GM19023 (cell line): Measurements from ENCODE around the gene PGAP6.
"Not testable (repeated sequence)": the region's sequence is repeated elsewhere in the genome, so short reads cannot be mapped to it uniquely, and the experiment has no call there.

ENCODE experiments used
- ATAC-seq: cut with Tn5 transposase; IDR thresholded peaks from one replicate; pipeline ENCODE4 v1.9.1; 2021; ENCODE audit warnings: mild to moderate bottlenecking, moderate library complexity; ENCODE audit not compliant: unreplicated experiment

Gene PGAP6, protein sequence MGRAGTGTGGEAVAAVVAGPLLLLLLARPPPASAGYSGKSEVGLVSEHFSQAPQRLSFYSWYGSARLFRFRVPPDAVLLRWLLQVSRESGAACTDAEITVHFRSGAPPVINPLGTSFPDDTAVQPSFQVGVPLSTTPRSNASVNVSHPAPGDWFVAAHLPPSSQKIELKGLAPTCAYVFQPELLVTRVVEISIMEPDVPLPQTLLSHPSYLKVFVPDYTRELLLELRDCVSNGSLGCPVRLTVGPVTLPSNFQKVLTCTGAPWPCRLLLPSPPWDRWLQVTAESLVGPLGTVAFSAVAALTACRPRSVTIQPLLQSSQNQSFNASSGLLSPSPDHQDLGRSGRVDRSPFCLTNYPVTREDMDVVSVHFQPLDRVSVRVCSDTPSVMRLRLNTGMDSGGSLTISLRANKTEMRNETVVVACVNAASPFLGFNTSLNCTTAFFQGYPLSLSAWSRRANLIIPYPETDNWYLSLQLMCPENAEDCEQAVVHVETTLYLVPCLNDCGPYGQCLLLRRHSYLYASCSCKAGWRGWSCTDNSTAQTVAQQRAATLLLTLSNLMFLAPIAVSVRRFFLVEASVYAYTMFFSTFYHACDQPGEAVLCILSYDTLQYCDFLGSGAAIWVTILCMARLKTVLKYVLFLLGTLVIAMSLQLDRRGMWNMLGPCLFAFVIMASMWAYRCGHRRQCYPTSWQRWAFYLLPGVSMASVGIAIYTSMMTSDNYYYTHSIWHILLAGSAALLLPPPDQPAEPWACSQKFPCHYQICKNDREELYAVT

DNA sequence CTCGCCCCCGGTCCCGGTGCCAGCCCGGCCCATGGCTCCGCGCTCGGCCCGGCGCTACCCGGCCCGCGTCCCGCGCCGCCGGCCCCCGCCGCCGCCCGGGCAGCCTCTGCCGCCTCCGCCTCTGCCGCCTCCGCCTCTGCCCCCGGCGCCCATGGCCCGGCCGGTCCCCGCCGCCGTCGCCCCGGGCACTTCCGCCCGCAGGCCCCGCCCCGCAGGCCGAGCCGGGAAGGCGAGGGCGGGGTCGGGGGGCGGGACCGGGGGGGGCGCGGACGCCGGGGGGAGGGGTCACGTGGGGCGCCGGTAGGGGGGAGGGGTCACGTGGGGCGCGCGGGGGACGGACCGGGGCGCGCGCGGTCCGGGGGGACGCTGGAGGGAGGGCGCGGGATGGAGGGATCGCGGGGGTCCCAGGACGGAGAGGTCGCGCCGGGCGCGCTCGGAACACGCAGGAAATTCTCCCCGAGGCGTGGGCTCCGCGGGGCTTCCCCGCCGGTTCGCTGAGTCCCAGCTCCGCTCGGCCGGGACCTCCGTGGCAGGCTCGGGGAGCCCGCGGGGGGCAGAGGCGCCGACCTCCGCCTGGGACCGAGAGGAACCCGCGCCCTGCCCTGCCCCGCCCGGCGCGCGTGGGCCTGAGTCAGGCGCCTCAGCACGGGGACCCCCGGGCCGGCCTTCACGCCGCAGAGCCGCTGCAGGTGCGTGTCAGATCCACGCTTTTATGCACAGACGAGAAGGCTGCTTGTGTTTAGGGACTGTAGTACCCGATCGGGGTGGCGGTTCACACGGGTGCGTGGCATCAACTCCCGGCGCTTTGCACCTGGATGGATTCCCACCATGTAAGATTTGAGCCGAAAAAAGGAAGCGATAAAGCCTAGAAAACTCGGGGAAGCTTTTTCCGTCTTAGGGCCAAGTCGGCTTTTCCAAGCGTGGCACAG, at the start of gene PGAP6:
Gene PGAP6 (minus strand): TSS at position 190 of the 929 bp plus-strand sequence. CDS start 157 bp downstream, at position 33.
- ATAC-seq, result peak; percentile 53

DNA sequence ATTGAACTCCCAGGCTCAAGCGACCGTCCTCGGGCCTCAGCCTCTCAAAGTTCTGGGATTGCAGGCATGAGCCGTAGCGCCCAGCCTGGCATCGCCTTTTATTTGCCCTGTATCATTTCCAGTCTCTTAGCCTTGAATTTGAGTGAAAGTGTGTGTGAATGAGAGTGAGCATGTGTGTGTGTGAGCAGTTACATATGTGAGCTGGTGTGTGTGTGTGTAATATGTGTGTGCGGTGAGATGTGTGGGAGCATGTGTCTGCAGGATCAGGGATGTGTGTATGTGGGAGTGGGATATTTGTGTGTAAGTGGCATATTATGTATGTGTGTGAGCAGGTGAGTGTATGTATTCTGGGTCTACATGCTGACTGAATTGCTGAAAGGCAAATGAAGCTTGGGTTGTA, 49.1 kb upstream of the PGAP6 start:
- ATAC-seq, result no peak

DNA sequence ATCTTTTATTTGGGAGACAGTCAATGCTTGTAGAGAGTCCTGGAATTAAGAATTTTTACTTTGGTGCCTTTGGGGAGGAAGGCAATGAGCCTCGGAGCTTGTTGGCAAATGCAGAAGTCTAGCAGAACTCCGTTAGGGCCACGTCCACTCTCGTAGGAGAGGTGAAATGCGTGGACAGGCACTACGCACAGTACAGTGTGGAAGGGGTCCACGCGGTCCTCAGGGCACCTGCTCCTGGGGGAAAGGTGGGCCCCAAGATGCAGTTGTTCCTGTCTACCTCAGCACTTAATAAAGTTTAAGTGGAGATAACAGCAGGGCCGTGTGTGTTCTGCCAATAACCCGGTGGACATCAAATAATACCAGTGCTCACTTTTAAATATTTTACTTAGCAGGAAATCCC, 45.5 kb upstream of the PGAP6 start:
- ATAC-seq, result no peak

DNA sequence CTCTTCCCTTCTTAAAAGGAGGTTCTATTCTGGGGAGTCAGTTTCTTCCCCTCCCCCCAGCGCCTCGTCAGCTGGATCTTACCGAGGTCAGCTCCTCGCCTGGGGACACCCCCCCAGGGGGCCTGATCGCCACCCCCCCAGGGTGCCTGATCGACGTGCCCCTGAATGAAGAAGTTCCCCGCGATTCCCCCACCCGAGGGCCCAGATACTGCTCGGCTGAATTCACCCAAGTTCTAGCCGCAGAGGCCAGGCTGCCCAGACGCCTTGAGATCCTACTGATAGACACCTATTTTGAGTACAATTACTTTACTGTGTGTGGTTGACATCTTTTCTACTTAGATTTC, 45.1 kb upstream of the PGAP6 start:
- ATAC-seq, result no peak

DNA sequence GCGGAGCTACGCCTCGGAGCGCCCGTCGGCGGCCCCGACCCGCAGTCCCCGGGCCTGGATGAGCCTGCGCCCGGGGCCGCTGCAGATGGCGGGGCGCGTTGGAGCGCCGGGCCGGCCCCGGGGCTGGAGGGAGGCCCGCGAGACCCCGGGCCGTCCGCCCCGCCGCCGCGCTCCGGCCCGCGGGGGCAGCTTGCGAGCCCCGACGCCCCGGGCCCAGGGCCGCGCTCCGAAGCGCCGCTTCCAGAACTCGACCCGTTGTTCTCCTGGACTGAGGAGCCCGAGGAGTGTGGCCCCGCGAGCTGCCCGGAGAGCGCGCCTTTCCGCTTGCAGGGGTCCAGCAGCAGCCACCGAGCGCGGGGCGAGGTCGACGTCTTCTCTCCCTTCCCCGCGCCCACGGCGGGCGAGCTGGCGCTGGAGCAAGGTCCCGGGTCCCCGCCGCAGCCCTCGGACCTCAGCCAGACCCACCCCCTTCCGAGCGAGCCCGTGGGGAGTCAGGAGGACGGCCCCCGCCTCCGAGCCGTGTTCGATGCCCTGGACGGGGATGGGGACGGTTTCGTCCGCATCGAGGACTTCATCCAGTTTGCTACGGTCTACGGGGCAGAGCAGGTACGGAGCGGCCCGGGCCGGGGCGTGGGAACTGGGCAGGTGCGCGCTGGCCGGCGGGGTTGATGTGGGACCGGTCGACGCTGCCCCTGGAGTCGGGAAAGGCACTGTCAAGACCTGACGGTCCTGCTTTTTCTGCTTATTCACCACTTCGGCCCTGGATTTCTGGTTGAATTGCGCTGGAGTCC, 44.5 kb upstream of the PGAP6 start:
- ATAC-seq, result peak; percentile 10

DNA sequence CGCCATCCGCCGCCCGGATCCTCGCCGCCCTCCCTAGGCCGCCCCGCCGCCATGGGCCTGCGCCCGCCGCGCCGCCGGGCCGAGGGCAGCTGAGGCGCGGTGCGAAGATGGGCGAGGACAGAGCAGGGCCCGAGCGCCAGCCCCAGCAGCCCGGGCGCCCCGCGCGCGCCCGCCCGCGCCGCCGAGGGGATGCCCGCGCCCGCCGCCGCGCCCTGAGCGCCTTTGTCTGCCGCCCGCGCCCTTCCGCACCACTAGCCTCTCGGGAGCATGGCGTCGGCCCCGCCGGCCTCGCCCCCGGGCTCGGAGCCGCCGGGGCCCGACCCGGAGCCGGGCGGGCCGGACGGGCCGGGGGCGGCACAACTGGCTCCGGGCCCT, 43.9 kb upstream of the PGAP6 start:
- peak; percentile 41 for ATAC-seq

DNA sequence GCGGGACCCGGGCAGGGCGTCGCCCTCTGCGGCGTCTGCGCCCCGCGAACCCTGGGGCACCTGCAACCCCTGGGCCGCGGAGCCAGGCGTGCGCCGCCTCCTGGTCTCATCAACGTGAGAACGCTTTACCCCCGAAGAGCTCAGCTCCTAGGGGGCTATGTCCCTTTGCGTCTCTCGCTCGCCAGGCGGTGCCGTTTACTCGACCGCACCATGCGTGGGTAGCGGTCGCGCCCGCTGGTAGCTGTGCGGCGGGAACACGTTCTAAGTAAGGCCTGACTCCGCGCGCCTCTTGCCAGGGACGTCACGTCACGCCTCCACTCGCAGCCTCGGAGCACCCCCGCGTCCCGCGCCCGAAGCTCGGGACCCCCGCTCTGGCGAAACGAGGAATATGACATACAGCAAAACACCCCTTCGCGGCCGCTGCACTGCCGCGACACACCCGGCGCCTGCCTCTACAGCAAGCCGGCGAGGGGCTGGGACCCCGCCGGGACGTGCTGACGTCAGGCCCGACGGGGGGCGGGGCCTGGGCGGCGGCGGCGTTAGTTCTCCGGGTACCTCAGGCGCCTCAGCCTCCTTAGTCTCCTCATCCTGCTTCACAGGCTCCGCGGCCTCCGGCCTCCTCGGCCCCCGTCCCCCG, 43.4 kb upstream of the PGAP6 start, which contains the start of gene RAB11FIP3:
Gene RAB11FIP3 (plus strand): TSS at position 568 of the 637 bp plus-strand sequence. CDS start 358 bp downstream, outside the sequence.
- ATAC-seq, result peak; percentile 83

DNA sequence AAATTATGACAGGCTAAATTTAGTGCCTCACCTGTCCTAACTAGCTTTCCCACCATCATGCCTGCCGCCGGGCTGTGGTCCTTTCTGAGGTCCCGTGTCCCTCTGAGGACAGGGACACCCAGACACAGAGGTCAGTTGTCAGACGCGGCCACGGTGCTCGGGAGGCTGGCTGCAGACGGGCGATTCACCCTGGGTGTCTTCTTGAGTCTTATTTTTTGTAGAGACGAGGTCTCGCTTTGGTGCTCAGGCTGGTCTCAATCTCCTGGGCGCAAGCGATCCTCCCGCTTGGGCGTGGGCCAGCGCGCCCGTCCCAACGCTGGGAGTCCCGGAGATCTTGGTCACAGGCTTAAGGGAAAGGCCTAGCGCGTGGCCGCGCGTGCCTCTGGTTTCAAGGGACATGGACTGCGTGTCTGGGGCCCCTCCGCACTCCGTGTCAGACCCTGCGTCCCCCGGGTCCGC, 42.9 kb upstream of the PGAP6 start:
- ATAC-seq, result no peak

DNA sequence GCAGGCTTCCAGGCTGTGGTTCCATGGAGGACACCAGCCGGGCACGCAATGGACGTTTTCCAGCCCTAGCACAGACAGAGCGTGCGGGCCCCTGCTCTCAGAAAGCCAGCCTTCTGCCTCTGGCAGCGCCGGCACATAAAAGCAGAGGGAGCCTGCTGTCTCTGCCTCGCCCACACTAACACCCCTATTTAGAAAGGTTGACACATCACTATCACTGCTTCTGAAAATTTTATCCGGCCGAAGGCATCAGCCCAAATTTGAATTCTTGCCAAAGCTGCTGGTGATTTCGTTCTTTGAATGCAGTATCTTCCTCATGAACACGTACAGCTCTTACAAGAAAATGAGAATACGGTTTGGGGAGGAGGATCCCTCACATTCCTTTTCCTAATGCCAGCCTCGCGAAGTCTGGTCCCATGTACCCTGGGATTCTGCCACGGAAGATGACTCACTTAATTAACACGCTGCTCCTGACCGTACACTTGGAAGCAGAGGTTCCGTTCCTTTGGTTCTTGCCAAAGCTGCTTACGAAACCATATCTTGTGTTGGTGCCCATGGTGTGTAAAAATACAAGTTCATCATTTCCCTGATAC, 42.4 kb upstream of the PGAP6 start:
- no peak for ATAC-seq

DNA sequence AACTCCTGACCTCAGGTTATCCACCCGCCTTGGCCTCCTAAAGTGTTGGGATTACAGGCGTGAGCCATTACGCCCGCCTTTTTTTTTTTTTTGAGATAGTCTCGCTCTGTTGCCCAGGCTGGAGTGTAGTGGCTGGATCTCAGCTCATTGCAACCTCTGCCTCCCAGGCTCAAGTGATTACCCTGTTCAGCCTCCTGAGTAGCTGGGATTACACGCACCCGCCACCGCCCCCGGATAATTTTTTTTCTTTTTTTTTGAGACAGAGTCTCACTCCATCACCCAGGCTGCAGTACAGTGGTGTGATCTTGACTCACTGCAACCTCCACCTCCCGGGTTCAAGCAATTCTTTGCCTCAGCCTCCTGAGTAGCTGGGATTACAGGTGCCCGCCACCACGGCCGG, 40.4 kb upstream of the PGAP6 start:
- ATAC-seq, result not testable (repeated sequence)

DNA sequence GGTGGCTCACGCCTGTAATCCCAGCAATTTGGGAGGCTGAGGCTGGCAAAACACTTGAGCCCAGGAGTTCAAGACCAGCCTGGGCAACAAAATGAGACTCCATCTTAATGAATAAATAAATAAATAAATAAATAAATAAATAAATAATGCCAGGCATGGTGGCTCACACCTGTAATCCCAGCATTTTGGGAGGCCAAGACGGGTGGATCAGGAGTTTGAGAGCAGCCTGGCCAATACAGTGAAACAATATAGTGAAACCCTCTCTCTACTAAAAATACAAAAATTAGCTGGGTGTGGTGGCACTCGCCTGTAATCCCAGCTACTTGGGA, 33.4 kb upstream of the PGAP6 start:
- not testable (repeated sequence) for ATAC-seq

DNA sequence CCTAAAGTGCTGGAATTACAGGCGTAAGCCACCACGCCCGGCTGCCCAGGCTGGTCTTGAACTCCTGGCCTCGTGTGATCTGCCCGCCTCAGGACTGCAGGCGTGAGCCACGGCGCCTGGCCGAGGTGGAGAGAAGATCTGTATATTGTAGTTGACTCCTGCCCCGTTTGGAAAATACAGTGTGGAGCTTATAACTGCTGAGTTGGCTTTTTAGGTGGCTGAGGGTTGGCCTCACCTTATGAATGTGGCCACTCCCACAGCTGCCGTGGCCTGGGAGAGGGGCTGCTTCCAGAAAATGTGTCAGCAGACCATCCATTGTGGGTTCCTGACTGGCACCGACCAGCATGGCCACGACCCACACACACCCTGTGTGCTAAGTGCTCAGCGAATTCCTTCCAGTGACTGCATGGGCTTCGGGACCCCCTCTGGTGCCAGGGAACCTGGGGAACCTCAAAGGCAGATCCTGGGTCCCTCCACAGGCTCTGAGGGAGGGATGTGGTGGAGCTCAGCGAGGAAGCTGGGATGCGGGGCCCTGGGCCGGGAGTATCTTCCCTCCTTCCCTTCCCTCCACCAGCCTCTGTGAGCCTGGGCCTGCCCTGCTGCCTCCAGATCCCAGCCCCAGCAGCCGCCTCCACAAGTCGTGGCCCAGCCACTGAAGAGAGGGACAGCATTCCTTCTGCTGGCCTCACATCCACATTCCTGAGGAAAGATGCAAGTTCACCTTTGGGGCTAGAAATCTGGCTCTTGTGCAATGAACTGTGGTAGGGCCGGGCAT, 32.8 kb upstream of the PGAP6 start:
- no peak for ATAC-seq

DNA sequence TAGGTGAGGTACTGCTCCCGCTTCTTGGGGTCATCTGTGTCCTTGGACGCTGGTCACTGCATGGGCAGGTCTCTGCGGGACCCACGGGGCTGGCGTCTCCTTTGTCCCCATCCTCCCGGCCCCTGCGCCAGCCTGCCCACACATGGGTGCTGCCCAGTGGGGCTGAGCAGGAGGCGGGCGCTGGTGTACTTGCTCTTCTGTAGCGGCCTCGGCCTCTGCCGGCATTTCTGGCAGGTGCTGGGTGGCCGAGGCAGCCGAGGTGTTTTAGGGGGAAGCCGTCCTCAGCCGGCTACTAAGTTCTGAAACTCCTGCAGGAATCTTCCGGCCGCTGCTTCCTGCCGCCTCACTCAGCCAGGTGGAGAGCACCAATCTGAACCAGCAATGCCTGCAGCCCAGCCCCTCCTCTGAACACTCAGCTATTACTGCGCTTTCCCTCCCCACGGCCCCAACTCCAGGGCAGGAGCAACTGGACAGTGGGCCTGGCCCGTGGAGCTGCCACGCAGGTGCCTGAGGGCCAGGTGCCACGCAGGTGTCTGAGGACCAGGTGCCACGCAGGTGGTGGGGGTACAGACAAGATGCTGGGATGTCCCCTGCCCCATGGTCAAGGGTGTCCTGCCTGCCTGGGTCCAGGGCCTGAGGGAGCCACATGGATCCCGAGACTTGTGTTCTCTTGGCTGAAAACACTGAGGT, 29.9 kb upstream of the PGAP6 start:
- ATAC-seq, result no peak

DNA sequence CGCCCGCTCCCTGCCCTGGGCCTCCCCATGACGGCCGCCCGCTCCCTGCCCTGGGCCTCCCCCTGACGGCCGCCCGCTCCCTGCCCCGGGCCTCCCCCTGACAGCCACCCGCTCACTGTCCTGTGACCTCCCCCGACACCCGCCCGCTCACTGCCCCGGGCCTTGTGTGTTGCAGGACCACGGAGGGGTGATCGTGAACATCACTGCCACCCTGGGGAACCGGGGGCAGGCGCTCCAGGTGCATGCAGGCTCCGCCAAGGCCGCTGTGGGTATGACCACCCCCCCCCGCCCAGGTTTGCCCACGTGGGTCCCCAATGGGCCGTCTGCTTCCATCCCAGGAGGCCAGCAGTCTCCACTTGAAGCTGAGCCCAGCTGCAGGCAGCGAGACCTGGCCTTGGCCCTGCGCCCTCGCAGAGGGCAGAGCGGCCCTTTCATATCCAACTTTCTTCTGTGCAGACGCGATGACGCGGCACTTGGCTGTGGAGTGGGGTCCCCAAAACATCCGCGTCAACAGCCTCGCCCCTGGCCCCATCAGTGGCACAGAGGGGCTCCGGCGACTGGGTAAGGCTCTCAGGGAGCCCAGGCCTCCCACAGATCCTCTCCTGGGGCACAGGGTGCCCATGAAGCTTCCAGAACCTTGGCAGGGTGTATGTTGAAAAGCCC, 28.9 kb upstream of the PGAP6 start:
- ATAC-seq, result no peak

DNA sequence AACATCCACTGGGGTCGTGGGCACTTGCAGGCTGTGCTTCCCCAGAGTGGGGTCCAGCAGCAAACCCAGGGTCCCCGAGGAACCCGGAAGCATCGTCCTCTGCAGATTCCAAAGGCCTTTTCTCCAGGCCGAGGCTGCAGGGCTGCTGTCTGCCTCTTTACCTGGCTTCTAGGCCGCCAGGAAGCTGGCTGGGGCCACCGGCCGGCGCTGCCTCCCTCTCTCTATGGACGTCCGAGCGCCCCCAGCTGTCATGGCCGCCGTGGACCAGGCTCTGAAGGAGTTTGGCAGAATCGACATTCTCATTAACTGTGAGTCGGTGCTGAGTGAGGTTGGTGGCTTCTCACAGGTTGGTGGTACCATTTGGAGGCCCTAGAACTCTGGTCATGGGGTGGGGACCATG, 25.5 kb upstream of the PGAP6 start:
- no peak for ATAC-seq

DNA sequence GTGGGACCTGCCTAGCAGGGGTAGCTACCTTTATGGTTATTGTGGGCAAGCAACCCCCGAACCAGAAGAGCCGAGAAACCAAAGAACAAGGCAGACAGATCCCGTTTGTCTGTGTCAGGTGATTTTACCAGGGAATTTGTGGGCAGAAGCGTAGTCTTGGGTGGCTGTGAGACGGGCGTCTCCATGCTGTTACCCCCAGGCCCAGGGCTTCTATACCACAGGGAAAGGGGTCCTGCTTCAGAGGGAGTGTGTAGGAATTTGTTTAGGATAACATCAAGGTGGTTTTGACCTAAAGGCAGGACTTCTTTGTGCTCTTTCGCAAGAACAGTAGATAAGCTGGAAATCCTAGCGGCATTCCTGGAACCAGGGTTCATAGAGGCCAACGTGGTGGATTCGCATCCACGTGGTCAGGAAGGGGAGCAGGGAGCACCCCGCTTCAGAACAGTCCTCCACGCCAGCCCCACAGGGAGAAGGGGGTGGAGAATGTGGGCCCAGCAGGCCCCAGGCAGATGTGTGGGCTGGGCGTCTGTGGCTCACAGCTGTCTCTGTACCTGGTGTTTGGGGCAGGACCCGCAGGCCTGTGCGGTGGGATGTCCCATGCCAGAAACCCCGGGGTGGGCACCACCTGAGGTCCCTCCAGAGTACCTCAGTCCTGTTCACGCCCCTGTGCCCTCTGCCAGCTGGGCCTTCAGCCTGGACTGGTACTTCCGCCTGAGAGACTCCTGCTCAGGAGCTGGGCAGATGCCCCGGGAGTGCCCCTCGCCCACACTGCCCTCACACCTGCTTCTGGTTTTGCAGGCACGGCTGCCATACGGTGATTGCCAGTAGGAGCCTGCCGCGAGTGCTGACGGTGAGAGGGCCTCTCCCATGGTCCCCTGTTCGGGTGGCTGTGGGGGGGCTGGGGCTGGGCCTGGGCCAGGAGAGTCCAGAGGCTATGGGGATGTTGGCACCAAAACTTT, 24.0 kb upstream of the PGAP6 start:
- no peak for ATAC-seq
